ENCODE data around the gene MANF.

MANF gene

DNA sequence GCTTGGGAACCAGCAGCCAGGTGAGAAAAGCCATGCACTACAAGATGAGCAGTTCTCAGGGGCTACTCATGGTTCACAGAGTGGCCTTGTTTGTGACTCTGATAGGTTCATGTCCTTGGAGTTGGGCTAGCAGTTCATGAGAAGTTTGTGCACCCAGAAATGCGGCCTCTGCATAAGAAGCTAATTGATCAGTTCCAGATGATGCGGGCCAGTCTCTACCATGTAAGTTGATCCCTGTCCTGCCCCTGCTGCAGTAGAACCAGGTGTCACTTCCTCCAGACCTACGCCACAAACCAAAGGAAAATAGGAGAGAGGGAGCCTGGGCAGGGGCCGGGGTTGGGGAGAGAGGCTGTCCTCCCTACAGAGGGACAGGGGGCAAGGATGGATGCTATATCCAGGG is 27.2 kb upstream of the MANF start:
- TF ChIP-seq SIN3A (IDR thresholded peaks at IDR 0.05; ENCODE audit: borderline replicate concordance, insufficient read depth, low read length), result no peak
- TF ChIP-seq POLR2AphosphoS5 (IDR thresholded peaks at IDR 0.05; ENCODE audit: low read depth, low read length), result no peak
- no peak for TF ChIP-seq FOXP2 (optimal IDR thresholded peaks at IDR 0.05; ENCODE audit: borderline replicate concordance, extremely low read depth, extremely low read length, insufficient read depth)
- TF ChIP-seq, protein P1, sequence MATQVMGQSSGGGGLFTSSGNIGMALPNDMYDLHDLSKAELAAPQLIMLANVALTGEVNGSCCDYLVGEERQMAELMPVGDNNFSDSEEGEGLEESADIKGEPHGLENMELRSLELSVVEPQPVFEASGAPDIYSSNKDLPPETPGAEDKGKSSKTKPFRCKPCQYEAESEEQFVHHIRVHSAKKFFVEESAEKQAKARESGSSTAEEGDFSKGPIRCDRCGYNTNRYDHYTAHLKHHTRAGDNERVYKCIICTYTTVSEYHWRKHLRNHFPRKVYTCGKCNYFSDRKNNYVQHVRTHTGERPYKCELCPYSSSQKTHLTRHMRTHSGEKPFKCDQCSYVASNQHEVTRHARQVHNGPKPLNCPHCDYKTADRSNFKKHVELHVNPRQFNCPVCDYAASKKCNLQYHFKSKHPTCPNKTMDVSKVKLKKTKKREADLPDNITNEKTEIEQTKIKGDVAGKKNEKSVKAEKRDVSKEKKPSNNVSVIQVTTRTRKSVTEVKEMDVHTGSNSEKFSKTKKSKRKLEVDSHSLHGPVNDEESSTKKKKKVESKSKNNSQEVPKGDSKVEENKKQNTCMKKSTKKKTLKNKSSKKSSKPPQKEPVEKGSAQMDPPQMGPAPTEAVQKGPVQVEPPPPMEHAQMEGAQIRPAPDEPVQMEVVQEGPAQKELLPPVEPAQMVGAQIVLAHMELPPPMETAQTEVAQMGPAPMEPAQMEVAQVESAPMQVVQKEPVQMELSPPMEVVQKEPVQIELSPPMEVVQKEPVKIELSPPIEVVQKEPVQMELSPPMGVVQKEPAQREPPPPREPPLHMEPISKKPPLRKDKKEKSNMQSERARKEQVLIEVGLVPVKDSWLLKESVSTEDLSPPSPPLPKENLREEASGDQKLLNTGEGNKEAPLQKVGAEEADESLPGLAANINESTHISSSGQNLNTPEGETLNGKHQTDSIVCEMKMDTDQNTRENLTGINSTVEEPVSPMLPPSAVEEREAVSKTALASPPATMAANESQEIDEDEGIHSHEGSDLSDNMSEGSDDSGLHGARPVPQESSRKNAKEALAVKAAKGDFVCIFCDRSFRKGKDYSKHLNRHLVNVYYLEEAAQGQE (IDR thresholded peaks at IDR 0.05; ENCODE audit: insufficient read depth in 1 of 2, low read depth in 2 of 2, low read length in 2 of 2), result no peak
- TF ChIP-seq TAF1 (IDR thresholded peaks at IDR 0.05; ENCODE audit: borderline replicate concordance, insufficient read depth, low read length), result no peak

DNA sequence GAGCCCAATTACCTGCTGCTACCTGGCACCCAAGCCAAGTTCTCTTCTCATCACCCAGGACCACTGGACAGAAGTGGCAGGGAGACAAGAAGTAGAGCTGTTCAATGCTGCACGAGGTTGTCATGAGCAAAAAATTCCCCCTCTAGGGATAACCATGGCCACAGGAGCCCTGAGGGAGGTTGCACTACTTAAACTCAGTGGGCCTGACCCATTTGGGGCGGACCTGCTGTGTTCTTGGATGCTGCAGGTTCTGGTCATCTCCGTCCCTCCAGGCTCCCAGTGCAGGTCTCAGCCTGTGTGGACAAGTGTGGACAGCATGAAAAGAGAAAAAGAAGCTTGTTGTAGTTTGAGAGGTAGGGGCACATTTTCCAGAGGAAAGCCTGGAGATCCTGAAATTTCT is 26.1 kb upstream of the MANF start:
- TF ChIP-seq SIN3A (IDR thresholded peaks at IDR 0.05; ENCODE audit: borderline replicate concordance, insufficient read depth, low read length), result no peak

DNA sequence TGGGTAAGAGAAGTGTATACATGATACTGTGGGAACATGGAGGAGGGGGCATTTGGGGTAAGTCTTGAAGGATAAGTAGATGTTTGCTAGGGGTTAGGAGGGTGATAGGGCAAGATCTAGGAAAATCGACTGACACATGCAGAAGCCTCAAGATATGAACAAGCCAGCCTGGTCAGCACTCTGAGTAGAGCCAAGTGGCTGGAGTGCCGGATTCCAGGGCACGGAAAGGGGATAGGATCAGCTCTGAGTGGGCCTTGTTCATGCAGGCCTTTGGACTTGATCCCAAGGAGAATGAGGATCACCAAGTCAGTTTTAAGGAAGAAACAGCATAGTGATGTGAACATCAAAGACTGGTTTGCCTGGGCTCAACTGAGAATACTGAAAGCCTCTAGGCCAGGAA is 24.3 kb upstream of the MANF start:
- TF ChIP-seq TAF1 (IDR thresholded peaks at IDR 0.05; ENCODE audit: borderline replicate concordance, insufficient read depth, low read length), result no peak
- no peak for TF ChIP-seq SIN3A (IDR thresholded peaks at IDR 0.05; ENCODE audit: borderline replicate concordance, insufficient read depth, low read length)
- no peak for TF ChIP-seq POLR2AphosphoS5 (IDR thresholded peaks at IDR 0.05; ENCODE audit: low read depth, low read length)
- TF ChIP-seq, protein P1 (IDR thresholded peaks at IDR 0.05; ENCODE audit: insufficient read depth in 1 of 2, low read depth in 2 of 2, low read length in 2 of 2), result no peak
- TF ChIP-seq FOXP2 (optimal IDR thresholded peaks at IDR 0.05; ENCODE audit: borderline replicate concordance, extremely low read depth, extremely low read length, insufficient read depth), result no peak

DNA sequence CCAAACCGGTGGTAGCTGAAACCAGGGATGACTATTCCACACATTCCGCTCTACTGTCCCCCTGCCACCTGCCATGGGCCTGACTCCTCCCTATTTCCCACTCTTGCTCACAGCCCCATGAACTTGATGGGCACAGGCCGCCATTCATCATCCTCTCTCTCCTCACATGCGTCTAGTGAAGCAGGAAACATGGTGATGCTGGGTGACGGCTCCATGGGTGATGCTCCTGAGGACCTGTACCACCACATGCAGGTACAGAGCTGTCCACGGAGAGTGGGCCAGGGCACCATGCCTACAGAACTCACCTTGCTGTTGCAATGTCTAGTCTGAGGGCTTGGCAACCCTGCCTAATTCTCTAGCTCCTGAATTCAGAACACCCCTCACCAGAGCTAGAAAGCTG is 23.3 kb upstream of the MANF start:
- no peak for TF ChIP-seq POLR2AphosphoS5 (IDR thresholded peaks at IDR 0.05; ENCODE audit: low read depth, low read length)
- TF ChIP-seq, protein P1 (IDR thresholded peaks at IDR 0.05; ENCODE audit: insufficient read depth in 1 of 2, low read depth in 2 of 2, low read length in 2 of 2), result no peak
- TF ChIP-seq TAF1 (IDR thresholded peaks at IDR 0.05; ENCODE audit: borderline replicate concordance, insufficient read depth, low read length), result no peak
- TF ChIP-seq SIN3A (IDR thresholded peaks at IDR 0.05; ENCODE audit: borderline replicate concordance, insufficient read depth, low read length), result no peak
- no peak for TF ChIP-seq FOXP2 (optimal IDR thresholded peaks at IDR 0.05; ENCODE audit: borderline replicate concordance, extremely low read depth, extremely low read length, insufficient read depth)

DNA sequence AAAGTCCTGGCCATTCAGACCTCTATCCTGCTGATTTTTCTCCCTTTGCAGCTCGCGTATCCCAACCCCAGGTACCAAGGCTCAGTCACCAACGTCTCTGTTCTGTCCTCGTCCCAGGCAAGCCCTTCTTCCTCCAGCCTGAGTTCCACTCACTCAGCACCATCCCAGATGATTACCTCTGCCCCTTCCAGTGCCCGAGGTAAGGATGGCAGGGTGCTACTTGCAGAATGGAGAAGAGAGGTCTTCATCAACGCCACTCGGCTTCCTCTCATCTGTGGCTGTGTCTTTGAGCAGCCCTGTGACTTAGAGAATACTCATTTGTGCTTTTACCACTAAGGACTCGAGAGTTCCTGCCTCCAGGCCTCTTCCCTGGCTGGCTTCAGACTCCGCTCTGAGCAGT is 22.6 kb upstream of the MANF start:
- no peak for TF ChIP-seq TAF1 (IDR thresholded peaks at IDR 0.05; ENCODE audit: borderline replicate concordance, insufficient read depth, low read length)
- no peak for TF ChIP-seq SIN3A (IDR thresholded peaks at IDR 0.05; ENCODE audit: borderline replicate concordance, insufficient read depth, low read length)
- no peak for TF ChIP-seq FOXP2 (optimal IDR thresholded peaks at IDR 0.05; ENCODE audit: borderline replicate concordance, extremely low read depth, extremely low read length, insufficient read depth)
- TF ChIP-seq POLR2AphosphoS5 (IDR thresholded peaks at IDR 0.05; ENCODE audit: low read depth, low read length), result no peak
- TF ChIP-seq, protein P1 (IDR thresholded peaks at IDR 0.05; ENCODE audit: insufficient read depth in 1 of 2, low read depth in 2 of 2, low read length in 2 of 2), result no peak

All from PFSK-1 (cell line).